Chondrocyte (in vitro differentiated cells): ENCODE measurements around the gene USP12. TPM values are rescaled to one million over a fixed set of nuclear protein-coding genes. Genes with fewer than 3 reads are reported as not detected.

Source experiments
- DNase-seq: peaks from one replicate; pipeline ENCODE4 v3.0.0; 2021; ENCODE audit warnings: mixed read lengths, low spot score
- H3K27ac Mint-ChIP-seq: one replicate; pipeline ENCODE4 v1.8.0; 2021; ENCODE audit warnings: mild to moderate bottlenecking, moderate library complexity, mixed read lengths; ENCODE audit not compliant: unreplicated experiment
- H3K27me3 Mint-ChIP-seq: 2 replicates; pipeline ENCODE4 v1.8.0; 2021; ENCODE audit warnings: low read depth, mixed read lengths
- H3K36me3 Mint-ChIP-seq: 2 replicates; pipeline ENCODE4 v1.8.0; 2021; ENCODE audit warnings: low read depth, mixed read lengths
- H3K4me1 Mint-ChIP-seq: 2 replicates; pipeline ENCODE4 v1.8.0; 2021; ENCODE audit warnings: low read depth, mild to moderate bottlenecking, mixed read lengths
- H3K4me3 Mint-ChIP-seq: one replicate; pipeline ENCODE4 v1.8.0; 2021; ENCODE audit warnings: mild to moderate bottlenecking, moderate library complexity, mixed read lengths; ENCODE audit not compliant: unreplicated experiment
- H3K9me3 Mint-ChIP-seq: 2 replicates; pipeline ENCODE4 v1.8.0; 2021; ENCODE audit warnings: low read depth, mixed read lengths
- CTCF ChIP-seq: fragments of 200-600 bp; sonication (generic); IDR thresholded peaks from 2 replicates; pipeline ENCODE4 v1.5.0; 2021; ENCODE audit warnings: antibody characterized with exemption, mild to moderate bottlenecking, moderate library complexity
- total RNA-seq: library from RNA; stranded (reverse); gene quantifications from 3 replicates; pipeline ENCODE4 v1.2.1, GENCODE V29; 2021

The USP12 gene
- total RNA-seq, 1 donor from 2014 or later = 23.2 TPM

- no peak overlapping the region for H3K4me3 Mint-ChIP-seq
- H3K9me3 Mint-ChIP-seq = peaks cover 6% of the 10 kb centered on the region
- no peaks in the 10 kb centered on the region for H3K4me1 Mint-ChIP-seq
- peaks cover 1% of the 10 kb centered on the region for H3K36me3 Mint-ChIP-seq
- no peak overlapping the region for H3K27ac Mint-ChIP-seq
- H3K27me3 Mint-ChIP-seq = peaks cover 3% of the 10 kb centered on the region
- DNase-seq = no peak
- no peak for TF ChIP-seq CTCF
Observed at GRCh38 chr13:27211271-27211670, 39.7 kb upstream of the USP12 start.

- no peak overlapping the region for H3K4me3 Mint-ChIP-seq
- H3K27ac Mint-ChIP-seq = no peak overlapping the region
- peaks cover 6% of the 10 kb centered on the region for H3K27me3 Mint-ChIP-seq
- H3K9me3 Mint-ChIP-seq = peaks cover 6% of the 10 kb centered on the region
- no peak for DNase-seq
- H3K36me3 Mint-ChIP-seq = peaks cover 1% of the 10 kb centered on the region
- H3K4me1 Mint-ChIP-seq = no peaks in the 10 kb centered on the region
- no peak for TF ChIP-seq CTCF
Observed at GRCh38 chr13:27208514-27208913, 36.9 kb upstream of the USP12 start.

- TF ChIP-seq CTCF = peak; percentile 47
- H3K27me3 Mint-ChIP-seq = peaks cover 6% of the 10 kb centered on the region
- peaks cover 2% of the 10 kb centered on the region for H3K9me3 Mint-ChIP-seq
- no peak overlapping the region for H3K4me3 Mint-ChIP-seq
- no peak overlapping the region for H3K27ac Mint-ChIP-seq
- no peak for DNase-seq
- H3K36me3 Mint-ChIP-seq = peaks cover 1% of the 10 kb centered on the region
- H3K4me1 Mint-ChIP-seq = no peaks in the 10 kb centered on the region
Observed at GRCh38 chr13:27203854-27204253, 32.2 kb upstream of the USP12 start.

GRCh38 chr13:27203186-27203585 lies 31.6 kb upstream of the USP12 start:
- H3K9me3 Mint-ChIP-seq = no peaks in the 10 kb centered on the region
- H3K4me3 Mint-ChIP-seq = no peak overlapping the region
- TF ChIP-seq CTCF = no peak
- DNase-seq = no peak
- peaks cover 1% of the 10 kb centered on the region for H3K36me3 Mint-ChIP-seq
- H3K27ac Mint-ChIP-seq = no peak overlapping the region
- peaks cover 4% of the 10 kb centered on the region for H3K27me3 Mint-ChIP-seq
- H3K4me1 Mint-ChIP-seq = no peaks in the 10 kb centered on the region

GRCh38 chr13:27201661-27202060 lies 30.1 kb upstream of the USP12 start:
- no peak for DNase-seq
- TF ChIP-seq CTCF = no peak
- H3K4me1 Mint-ChIP-seq = no peaks in the 10 kb centered on the region
- no peak overlapping the region for H3K4me3 Mint-ChIP-seq
- H3K27ac Mint-ChIP-seq = no peak overlapping the region
- no peaks in the 10 kb centered on the region for H3K36me3 Mint-ChIP-seq
- peaks cover 8% of the 10 kb centered on the region for H3K9me3 Mint-ChIP-seq
- peaks cover 3% of the 10 kb centered on the region for H3K27me3 Mint-ChIP-seq
